ENCODE measurements around the gene CDK19. TPM values are rescaled to one million over a fixed set of nuclear protein-coding genes. Genes with fewer than 3 reads are reported as not detected.

CDK19 gene
- polyA plus RNA-seq, 1 donor from 2014 or later: 40.7 TPM

- Histone ChIP-seq H3K4me2 (ENCODE audit: low read length) (no peak overlapping the region), H2AFZ (ENCODE audit: low read depth, low read length) (no peak overlapping the region), H3K9ac (ENCODE audit: low read length) (no peak overlapping the region), H3K27me3 (ENCODE audit: insufficient read depth, low read depth, low read length) (no peaks in the 10 kb centered on the region), H3K9me2 (ENCODE audit: insufficient read depth, low read length) (no peaks in the 10 kb centered on the region), H3F3A (ENCODE audit: insufficient read depth, low read length, poor library complexity, severe bottlenecking) (no peaks in the 10 kb centered on the region), H3K27ac (ENCODE audit: low read length) (no peak overlapping the region), H3K79me2 (replicated peaks; ENCODE audit: insufficient read depth, low read length) (no peaks in the 10 kb centered on the region), H3K4me3 (ENCODE audit: low read length) (no peak overlapping the region), H3K36me3 (ENCODE audit: insufficient read depth, low read length) (no peaks in the 10 kb centered on the region), H3K9me3 (ENCODE audit: low read length) (no peaks in the 10 kb centered on the region), H4K20me1 (ENCODE audit: insufficient read depth) (no peaks in the 10 kb centered on the region)
- TF ChIP-seq EZH2 (IDR thresholded peaks at IDR 0.05; ENCODE audit: borderline replicate concordance, insufficient read depth, low read length, poor library complexity, severe bottlenecking) (no peak), REST (IDR thresholded peaks at IDR 0.05; ENCODE audit: borderline replicate concordance) (no peak), SMC3 (conservative IDR thresholded peaks at IDR 0.05; ENCODE audit: poor library complexity) (no peak), MXI1 (conservative IDR thresholded peaks at IDR 0.05; ENCODE audit: poor library complexity, severe bottlenecking) (no peak), RAD21 (conservative IDR thresholded peaks at IDR 0.05) (no peak), CTCF (IDR thresholded peaks at IDR 0.05; ENCODE audit: poor library complexity, severe bottlenecking) (no peak), POLR2AphosphoS5 (IDR thresholded peaks at IDR 0.05) (no peak), TAF1 (IDR thresholded peaks at IDR 0.05; ENCODE audit: low read depth) (no peak)
Measured at GRCh38 chr6:110833831-110834230, 18.6 kb upstream of the CDK19 start.

- TF ChIP-seq EP300 (conservative IDR thresholded peaks at IDR 0.05; ENCODE audit: poor library complexity, severe bottlenecking) (no peak), SMC3 (conservative IDR thresholded peaks at IDR 0.05; ENCODE audit: poor library complexity) (no peak), TAF1 (IDR thresholded peaks at IDR 0.05; ENCODE audit: low read depth) (no peak), CTCF (IDR thresholded peaks at IDR 0.05; ENCODE audit: poor library complexity, severe bottlenecking) (no peak), POLR2AphosphoS5 (IDR thresholded peaks at IDR 0.05) (no peak), MXI1 (conservative IDR thresholded peaks at IDR 0.05; ENCODE audit: poor library complexity, severe bottlenecking) (no peak), EZH2 (IDR thresholded peaks at IDR 0.05; ENCODE audit: borderline replicate concordance, insufficient read depth, low read length, poor library complexity, severe bottlenecking) (no peak), RAD21 (conservative IDR thresholded peaks at IDR 0.05) (no peak), REST (IDR thresholded peaks at IDR 0.05; ENCODE audit: borderline replicate concordance) (no peak)
- H3K4me2 ChIP-seq (ENCODE audit: low read length): no peak overlapping the region
- H2AFZ ChIP-seq (ENCODE audit: low read depth, low read length): no peak overlapping the region
- no peak overlapping the region for H3K27ac ChIP-seq (ENCODE audit: low read length)
- H3K4me3 ChIP-seq (ENCODE audit: low read length): no peak overlapping the region
- no peaks in the 10 kb centered on the region for H3K79me2 ChIP-seq (replicated peaks; ENCODE audit: insufficient read depth, low read length)
- H3K9me3 ChIP-seq (ENCODE audit: low read length): no peaks in the 10 kb centered on the region
- H3K9ac ChIP-seq (ENCODE audit: low read length): no peak overlapping the region
- no peaks in the 10 kb centered on the region for H4K20me1 ChIP-seq (ENCODE audit: insufficient read depth)
- H3K27me3 ChIP-seq (ENCODE audit: insufficient read depth, low read depth, low read length): no peaks in the 10 kb centered on the region
- no peaks in the 10 kb centered on the region for H3F3A ChIP-seq (ENCODE audit: insufficient read depth, low read length, poor library complexity, severe bottlenecking)
- no peaks in the 10 kb centered on the region for H3K9me2 ChIP-seq (ENCODE audit: insufficient read depth, low read length)
- no peaks in the 10 kb centered on the region for H3K36me3 ChIP-seq (ENCODE audit: insufficient read depth, low read length)
Measured at GRCh38 chr6:110831405-110831804, 16.1 kb upstream of the CDK19 start.

Measured in neural cell (in vitro differentiated cells).